Endothelial cell of umbilical vein (primary cell): ENCODE measurements around the gene TRPM5. TPM values are rescaled to one million over a fixed set of nuclear protein-coding genes. Genes with fewer than 3 reads are reported as not detected.

Source experiments
- BruUV-seq: library from RNA; stranded (reverse); fragments of 400-500 nt; replicated peaks from 2 replicates; lab custom pipeline; 2021; lab: Mats Ljungman, UMichigan
- CTCF ChIA-PET: fragments of 300-600, 350-600 bp; sonication (Branson Sonifier 250); formaldehyde crosslinking; loops from one replicate; lab custom pipeline; 2021; ENCODE audit warnings: antibody characterized with exemption, inconsistent platforms; lab: Charles Lee
- POLR2A ChIA-PET: fragments of 300-600, 350-600 bp; sonication (Branson Sonifier 250); formaldehyde crosslinking; loops from one replicate; lab custom pipeline; 2021; ENCODE audit warnings: antibody characterized with exemption, inconsistent platforms; lab: Charles Lee
- DNase-seq: peaks from one replicate; pipeline ENCODE4 v3.0.0-alpha.2; 2011; ENCODE audit warnings: low read depth, low spot score
- FAIRE-seq: peaks from 2 replicates; lab custom pipeline; 2011; peaks lifted over from hg19 to GRCh38; lab: Jason Lieb, UNC
- H2AFZ ChIP-seq: 2 replicates; pipeline ENCODE4 v1.6.0; 2012; ENCODE audit warnings: low read depth, low read length, control low read depth, inconsistent platforms
- H3K27ac ChIP-seq: 2 replicates; pipeline ENCODE4 v1.5.1; 2011; ENCODE audit warnings: low read depth, mild to moderate bottlenecking, control low read depth, low read length, moderate library complexity; ENCODE audit not compliant: insufficient read depth
- H3K27me3 ChIP-seq, 2 experiments: 2 replicates each; pipeline versions ENCODE4 v1.6.0 to v1.6.1; 2011; ENCODE audit warnings: low read length in 2 of 2, mixed read lengths in 1 of 2; ENCODE audit not compliant: control insufficient read depth in 2 of 2, insufficient read depth in 2 of 2
- H3K36me3 ChIP-seq, 2 experiments: 2 replicates in 1 of 2; 3 replicates in 1 of 2; pipeline ENCODE4 v1.5.1; 2011; ENCODE audit warnings: low read length in 2 of 2, mild to moderate bottlenecking in 1 of 2, moderate library complexity in 1 of 2; ENCODE audit not compliant: control insufficient read depth in 2 of 2, insufficient read depth in 2 of 2; ENCODE audit errors: extremely low read depth in 1 of 2
- H3K4me1 ChIP-seq: 3 replicates; pipeline ENCODE4 v1.5.1; 2011; ENCODE audit warnings: mild to moderate bottlenecking, low read length; ENCODE audit not compliant: control insufficient read depth, insufficient read depth; ENCODE audit errors: extremely low read depth
- H3K4me2 ChIP-seq: 2 replicates; pipeline ENCODE4 v1.6.1; 2011; ENCODE audit warnings: low read length, control low read depth, mixed read lengths; ENCODE audit not compliant: insufficient read depth
- H3K4me3 ChIP-seq, 3 experiments: fragments of 200-600 bp in 1 of 3; sonication (generic), shearing (Covaris generic) in 1 of 3; replicated peaks in 1 of 3; 2 replicates each; pipeline ENCODE4 v1.5.1; 2011 to 2016; ENCODE audit warnings: control low read depth in 3 of 3, low read length in 3 of 3, mild to moderate bottlenecking in 2 of 3, inconsistent platforms in 1 of 3, low read depth in 1 of 3, moderate library complexity in 1 of 3; ENCODE audit not compliant: insufficient read depth in 1 of 3
- H3K79me2 ChIP-seq: 2 replicates; pipeline ENCODE4 v1.6.0; 2012; ENCODE audit warnings: low read length, inconsistent platforms; ENCODE audit not compliant: control insufficient read depth, insufficient read depth
- H3K9ac ChIP-seq: replicated peaks from 2 replicates; pipeline ENCODE3; 2011; ENCODE audit warnings: low read length, control low read depth; ENCODE audit not compliant: insufficient read depth; ENCODE audit errors: extremely low read depth
- H3K9me1 ChIP-seq: replicated peaks from 3 replicates; pipeline ENCODE4 v1.6.0; 2011; ENCODE audit warnings: mild to moderate bottlenecking, low read length; ENCODE audit not compliant: control insufficient read depth, insufficient read depth; ENCODE audit errors: extremely low read depth
- H3K9me3 ChIP-seq: replicated peaks from 2 replicates; pipeline ENCODE4 v1.5.1; 2012; ENCODE audit warnings: low read length, inconsistent platforms; ENCODE audit not compliant: control insufficient read depth, insufficient read depth
- H4K20me1 ChIP-seq: replicated peaks from 2 replicates; pipeline ENCODE3; 2011; ENCODE audit warnings: mild to moderate bottlenecking, low read length; ENCODE audit not compliant: control insufficient read depth, insufficient read depth; ENCODE audit errors: extremely low read depth
- EZH2 ChIP-seq: IDR thresholded peaks from 2 replicates; pipeline ENCODE4 v1.6.1; 2012; ENCODE audit warnings: borderline replicate concordance, low read depth, mild to moderate bottlenecking, moderate library complexity, low read length, inconsistent platforms; ENCODE audit not compliant: severe bottlenecking
- FOS ChIP-seq: IDR thresholded peaks from 2 replicates; pipeline ENCODE4 v1.6.1; 2011; ENCODE audit warnings: mild to moderate bottlenecking, low read length, moderate library complexity, borderline replicate concordance; ENCODE audit not compliant: insufficient read depth
- GATA2 ChIP-seq: IDR thresholded peaks from 2 replicates; pipeline ENCODE4 v1.7.0; 2011; ENCODE audit warnings: low read depth, mild to moderate bottlenecking, moderate library complexity, mixed read lengths, low read length; ENCODE audit not compliant: insufficient read length, insufficient read depth
- JUN ChIP-seq: IDR thresholded peaks from 2 replicates; pipeline ENCODE4 v1.6.1; 2011; ENCODE audit warnings: borderline replicate concordance, low read depth; ENCODE audit not compliant: insufficient read length, insufficient read depth
- MAX ChIP-seq: IDR thresholded peaks from 2 replicates; pipeline ENCODE4 v1.6.1; 2011; ENCODE audit not compliant: insufficient read depth, insufficient read length
- MYC ChIP-seq: IDR thresholded peaks from one replicate; pipeline ENCODE4 v1.6.1; 2011; ENCODE audit warnings: mild to moderate bottlenecking, low read depth, low read length
- POLR2A ChIP-seq: IDR thresholded peaks from 2 replicates; pipeline ENCODE4 v1.6.1; 2012; ENCODE audit warnings: low read depth, mild to moderate bottlenecking, control low read depth, low read length
- POLR2AphosphoS5 ChIP-seq: IDR thresholded peaks from 2 replicates; pipeline ENCODE4 v1.6.1; 2012; ENCODE audit warnings: low read depth, mild to moderate bottlenecking, control low read depth, low read length, moderate library complexity; ENCODE audit not compliant: insufficient read depth
- dilution Hi-C: fragments of 300-500 bp; cut with MboI; formaldehyde crosslinking; loops from one replicate; pipeline ENCODE4 v1.15.0; 2019; ENCODE audit warnings: low sequenced_read_pairs; ENCODE audit not compliant: extremely low pct_ligation_motif_present
- intact Hi-C: fragments of 100-400 bp; cut with micrococcal nuclease; formaldehyde crosslinking; loops from one replicate; pipeline ENCODE4 v1.10.0; 2022
- polyA plus RNA-seq, 4 experiments: library from polyadenylated mRNA; depleted of rRNA in 3 of 4; stranded (reverse) in 3 of 4; unstranded in 1 of 4; fragments of >200 nt; gene quantifications; 2 replicates each; pipeline versions ENCODE4 v1.2.1 to v1.2.3, GENCODE V29; 2011 to 2012; ENCODE audit warnings: missing spikeins in 1 of 4
- total RNA-seq: library from RNA; stranded (reverse); gene quantifications from 2 replicates; pipeline ENCODE4 v1.2.3, GENCODE V29; 2021
- TF ChIP-seq, protein P1 (sequence below), 2 donors: IDR thresholded peaks; 1 replicate in 1 of 2; 2 replicates in 1 of 2; pipeline ENCODE4 v1.5.1; 2011; ENCODE audit warnings: low read length in 2 of 2, mild to moderate bottlenecking in 2 of 2, moderate library complexity in 2 of 2, control low read depth in 1 of 2, inconsistent platforms in 1 of 2, low read depth in 1 of 2; ENCODE audit not compliant: insufficient read depth in 1 of 2; ENCODE audit errors: extremely low read depth in 1 of 2

TRPM5 gene
- total and polyA plus RNA-seq, 2 donors (not counting 3 experiments of a cell fraction or from before 2014, with no cell fraction given): not detected

- H3K4me2 ChIP-seq: no peak overlapping the region
- dilution Hi-C loops: no loop called here
- no peaks in the 10 kb centered on the region for H3K4me1 ChIP-seq
- no peak overlapping the region for H3K4me3 ChIP-seq
- H3K9ac ChIP-seq: no peak overlapping the region
- H3K27ac ChIP-seq: no peak overlapping the region
- no peaks in the 10 kb centered on the region for H4K20me1 ChIP-seq
- BruUV-seq: no TSS peak
- H3K9me1 ChIP-seq: no peaks in the 10 kb centered on the region
- ChIA-PET CTCF (interaction anchor here (1.0 kb wide), 1 partner anchor 24 kb away, joined by 3 read pairs; no protein-coding TSS in a partner anchor), POLR2A (no interaction called here)
- H3K36me3 ChIP-seq: no peaks in the 10 kb centered on the region
- H2AFZ ChIP-seq: no peak overlapping the region
- FAIRE-seq (no peak), DNase-seq (no peak)
- H3K27me3 ChIP-seq: peaks cover 9 to 11% of the 10 kb centered on the region in 2 experiments
- TF ChIP-seq POLR2AphosphoS5 (no peak), MYC (no peak), GATA2 (no peak), EZH2 (no peak), MAX (no peak), JUN (no peak), FOS (no peak), POLR2A (no peak)
- TF ChIP-seq, protein P1, sequence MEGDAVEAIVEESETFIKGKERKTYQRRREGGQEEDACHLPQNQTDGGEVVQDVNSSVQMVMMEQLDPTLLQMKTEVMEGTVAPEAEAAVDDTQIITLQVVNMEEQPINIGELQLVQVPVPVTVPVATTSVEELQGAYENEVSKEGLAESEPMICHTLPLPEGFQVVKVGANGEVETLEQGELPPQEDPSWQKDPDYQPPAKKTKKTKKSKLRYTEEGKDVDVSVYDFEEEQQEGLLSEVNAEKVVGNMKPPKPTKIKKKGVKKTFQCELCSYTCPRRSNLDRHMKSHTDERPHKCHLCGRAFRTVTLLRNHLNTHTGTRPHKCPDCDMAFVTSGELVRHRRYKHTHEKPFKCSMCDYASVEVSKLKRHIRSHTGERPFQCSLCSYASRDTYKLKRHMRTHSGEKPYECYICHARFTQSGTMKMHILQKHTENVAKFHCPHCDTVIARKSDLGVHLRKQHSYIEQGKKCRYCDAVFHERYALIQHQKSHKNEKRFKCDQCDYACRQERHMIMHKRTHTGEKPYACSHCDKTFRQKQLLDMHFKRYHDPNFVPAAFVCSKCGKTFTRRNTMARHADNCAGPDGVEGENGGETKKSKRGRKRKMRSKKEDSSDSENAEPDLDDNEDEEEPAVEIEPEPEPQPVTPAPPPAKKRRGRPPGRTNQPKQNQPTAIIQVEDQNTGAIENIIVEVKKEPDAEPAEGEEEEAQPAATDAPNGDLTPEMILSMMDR (IDR thresholded peaks at IDR 0.05; ENCODE audit: extremely low read depth in 1 of 2, insufficient read depth in 1 of 2, low read depth in 1 of 2, low read length in 2 of 2): no peak
- intact Hi-C loops: no loop called here
- no peaks in the 10 kb centered on the region for H3K79me2 ChIP-seq
- H3K9me3 ChIP-seq: no peaks in the 10 kb centered on the region
Measured at GRCh38 chr11:2443406-2443805, 908 bp downstream of the TRPM5 start.
